ENCODE measurements around the gene ST7. TPM values are rescaled to one million over a fixed set of nuclear protein-coding genes. Genes with fewer than 3 reads are reported as not detected.
"Not testable (repeated sequence)": the region's sequence is repeated elsewhere in the genome, so short reads cannot be mapped to it uniquely, and the experiment has no call there.

The ST7 gene
- polyA plus RNA-seq, 5 donors: 44.7 to 61.6 (median 54.7) TPM

- DNase-seq: no peak
These were observed 141.2 kb downstream of the ST7 start for GRCh38 chr7:117094457-117094856.

- DNase-seq: no peak
These were observed 141.8 kb downstream of the ST7 start for GRCh38 chr7:117095055-117095454.

GRCh38 chr7:117096330-117096729, 143.0 kb downstream of the ST7 start:
- no peak for DNase-seq

- no peak for DNase-seq
These were observed 143.6 kb downstream of the ST7 start for GRCh38 chr7:117096942-117097341.

- DNase-seq: no peak
These were observed 144.6 kb downstream of the ST7 start for GRCh38 chr7:117097860-117098259.

- no peak for DNase-seq
These were observed 145.2 kb downstream of the ST7 start for GRCh38 chr7:117098457-117098856.

GRCh38 chr7:117101026-117101425, 147.7 kb downstream of the ST7 start:
- DNase-seq: no peak

- no peak for DNase-seq
These were observed 157.4 kb downstream of the ST7 start for GRCh38 chr7:117110480-117111315.

- DNase-seq: no peak
These were observed 158.2 kb downstream of the ST7 start for GRCh38 chr7:117111535-117111934.

GRCh38 chr7:117112640-117113039, 159.3 kb downstream of the ST7 start:
- no peak for DNase-seq

GRCh38 chr7:117113871-117114270, 160.6 kb downstream of the ST7 start:
- no peak for DNase-seq

GRCh38 chr7:117114272-117114671, 161.0 kb downstream of the ST7 start:
- DNase-seq: no peak

- DNase-seq: no peak
These were observed 162.9 kb downstream of the ST7 start for GRCh38 chr7:117116211-117116610.

- DNase-seq: no peak
These were observed 163.9 kb downstream of the ST7 start for GRCh38 chr7:117117172-117117571.

GRCh38 chr7:117118579-117119180, 165.4 kb downstream of the ST7 start:
- DNase-seq: no peak

GRCh38 chr7:117119192-117119924, 166.1 kb downstream of the ST7 start:
- peak; percentile 47 to 64 for DNase-seq

- DNase-seq: not testable (repeated sequence)
These were observed 167.0 kb downstream of the ST7 start for GRCh38 chr7:117120321-117120720.

GRCh38 chr7:117122036-117122435, 168.7 kb downstream of the ST7 start:
- DNase-seq: not testable (repeated sequence)

- no peak for DNase-seq
These were observed 169.2 kb downstream of the ST7 start for GRCh38 chr7:117122536-117122935.

GRCh38 chr7:117123311-117123926, 170.1 kb downstream of the ST7 start:
- DNase-seq: no peak

GRCh38 chr7:117124591-117125220, 171.4 kb downstream of the ST7 start:
- DNase-seq: peak; percentile 44 to 47

GRCh38 chr7:117126676-117127075, 173.4 kb downstream of the ST7 start:
- DNase-seq: peak; percentile 31 to 43
